ENCODE data around the gene MED29.

GRCh38 chr19:39434123-39435076, 43.2 kb downstream of the MED29 start:
- TF ChIP-seq CTCF (IDR thresholded peaks at IDR 0.05) (no peak), POLR2A (IDR thresholded peaks at IDR 0.05) (no peak)

Measured in testis (tissue), 2 donors.